ENCODE results near the gene RASGRF2. TPM values are rescaled to one million over a fixed set of nuclear protein-coding genes. Genes with fewer than 3 reads are reported as not detected.

RASGRF2 gene
- total and polyA plus RNA-seq, 7 experiments from 2014 or later, result 9.8 to 55.2 (median 30.9) TPM

DNA sequence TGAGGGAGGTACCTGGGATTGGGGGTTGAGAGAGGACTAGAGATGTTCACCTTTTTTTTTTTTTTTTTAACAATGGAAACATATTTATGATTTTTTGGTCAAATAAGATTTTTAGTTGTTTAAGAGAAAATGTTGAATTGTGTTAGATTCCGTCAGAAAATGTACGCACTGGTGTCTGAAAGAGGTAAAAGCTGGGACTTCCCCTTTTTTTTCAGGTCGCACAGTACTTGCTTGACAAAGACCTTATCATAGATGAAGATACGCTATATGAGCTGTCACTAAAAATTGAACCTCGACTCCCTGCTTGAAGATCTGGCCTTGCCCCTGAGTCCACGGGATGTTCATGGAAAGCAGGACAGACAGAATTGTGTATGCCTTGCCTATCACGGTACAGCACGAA lies 265.3 kb downstream of the RASGRF2 start:
- Mint-ChIP-seq H3K36me3 (peaks cover 0 to 34% (median 6%) of the 10 kb centered on the region in 5 donors), H3K27me3 (no peaks in the 10 kb centered on the region), H3K4me3 (no peak overlapping the region), H3K27ac (no peak overlapping the region), H3K9me3 (no peaks in the 10 kb centered on the region), H3K4me1 (peaks cover 0 to 3% (median 0%) of the 10 kb centered on the region in 7 donors)
- Histone ChIP-seq H3K4me3 (ENCODE audit: low read length) (no peak overlapping the region), H3K36me3 (ENCODE audit: control insufficient read depth in 2 of 3, insufficient read depth in 3 of 3, low read length in 3 of 3) (peaks cover 0 to 26% (median 0%) of the 10 kb centered on the region in 3 experiments), H3K9me3 (ENCODE audit: control insufficient read depth in 2 of 3, low read length in 3 of 3) (no peaks in the 10 kb centered on the region), H3K4me1 (ENCODE audit: control insufficient read depth in 2 of 2, insufficient read depth in 2 of 2, low read length in 2 of 2) (no peaks in the 10 kb centered on the region), H3K27me3 (ENCODE audit: control insufficient read depth in 2 of 2, insufficient read depth in 2 of 2, low read length in 2 of 2) (no peaks in the 10 kb centered on the region), H3K27ac (ENCODE audit: low read depth, low read length) (no peak overlapping the region)
- ATAC-seq (no peak), DNase-seq (no peak)
- intact Hi-C loops (cut with micrococcal nuclease), result no loop called here
- ChIA-PET POLR2A (interaction anchor here (1.1 kb wide), 1 partner anchor 13 kb away, joined by 3 read pairs; no protein-coding TSS in a partner anchor), CTCF (no interaction called here)

GRCh38 chr5:81226286-81226685 lies 266.1 kb downstream of the RASGRF2 start:
- Histone ChIP-seq H3K27me3 (ENCODE audit: control insufficient read depth in 2 of 2, insufficient read depth in 2 of 2, low read length in 2 of 2) (no peaks in the 10 kb centered on the region), H3K4me1 (ENCODE audit: control insufficient read depth in 2 of 2, insufficient read depth in 2 of 2, low read length in 2 of 2) (no peaks in the 10 kb centered on the region), H3K4me3 (ENCODE audit: low read length) (no peak overlapping the region), H3K9me3 (ENCODE audit: control insufficient read depth in 2 of 3, low read length in 3 of 3) (no peaks in the 10 kb centered on the region), H3K27ac (ENCODE audit: low read depth, low read length) (no peak overlapping the region), H3K36me3 (ENCODE audit: control insufficient read depth in 2 of 3, insufficient read depth in 3 of 3, low read length in 3 of 3) (peaks cover 0 to 26% (median 0%) of the 10 kb centered on the region in 3 experiments)
- no peaks in the 10 kb centered on the region for H3K9me3 Mint-ChIP-seq
- H3K4me1 Mint-ChIP-seq, result peaks cover 0 to 4% (median 0%) of the 10 kb centered on the region in 7 donors
- peak overlapping the region in 1 of 9 donors; percentile 21 for H3K27ac Mint-ChIP-seq
- no peaks in the 10 kb centered on the region for H3K27me3 Mint-ChIP-seq
- DNase-seq (no peak), ATAC-seq (no peak)
- peaks cover 0 to 29% (median 6%) of the 10 kb centered on the region in 5 donors for H3K36me3 Mint-ChIP-seq
- no peak overlapping the region for H3K4me3 Mint-ChIP-seq
- ChIA-PET CTCF (no interaction called here), POLR2A (interaction anchor here (1.1 kb wide), 1 partner anchor 13 kb away, joined by 3 read pairs; no protein-coding TSS in a partner anchor)
- intact Hi-C loops (cut with micrococcal nuclease), result no loop called here

DNA sequence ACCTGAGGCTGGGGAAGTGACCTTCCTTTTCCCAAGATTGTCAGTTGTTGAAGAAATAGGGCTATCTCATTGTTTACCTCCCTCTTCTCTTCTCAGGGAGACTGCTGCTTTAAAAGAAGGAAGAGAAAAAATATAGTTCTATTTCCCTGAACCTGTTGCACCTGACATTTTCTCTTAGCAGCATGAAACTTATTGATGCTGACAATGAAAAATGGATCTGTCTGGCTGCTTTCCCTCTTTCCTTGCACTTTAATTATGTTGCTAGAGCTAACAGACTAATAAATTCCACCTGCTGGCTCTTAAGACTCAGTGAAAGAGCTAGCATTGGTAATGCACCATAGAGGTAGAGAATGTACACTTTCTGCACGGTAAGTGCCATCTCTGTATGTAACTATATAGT lies 266.8 kb downstream of the RASGRF2 start:
- no peaks in the 10 kb centered on the region for H3K9me3 Mint-ChIP-seq
- ATAC-seq, result no peak
- H3K27ac Mint-ChIP-seq, result no peak overlapping the region
- H3K36me3 Mint-ChIP-seq, result peaks cover 0 to 29% (median 6%) of the 10 kb centered on the region in 5 donors
- H3K27me3 Mint-ChIP-seq, result no peaks in the 10 kb centered on the region
- intact Hi-C loops (cut with micrococcal nuclease), result no loop called here
- Histone ChIP-seq H3K9me3 (ENCODE audit: control insufficient read depth in 2 of 3, low read length in 3 of 3) (no peaks in the 10 kb centered on the region), H3K4me3 (ENCODE audit: low read length) (no peak overlapping the region), H3K36me3 (ENCODE audit: control insufficient read depth in 2 of 3, insufficient read depth in 3 of 3, low read length in 3 of 3) (peaks cover 0 to 26% (median 0%) of the 10 kb centered on the region in 3 experiments), H3K4me1 (ENCODE audit: control insufficient read depth in 2 of 2, insufficient read depth in 2 of 2, low read length in 2 of 2) (no peaks in the 10 kb centered on the region), H3K27me3 (ENCODE audit: control insufficient read depth in 2 of 2, insufficient read depth in 2 of 2, low read length in 2 of 2) (no peaks in the 10 kb centered on the region), H3K27ac (ENCODE audit: low read depth, low read length) (no peak overlapping the region)
- ChIA-PET POLR2A (no interaction called here), CTCF (no interaction called here)
- DNase-seq, result no peak
- H3K4me1 Mint-ChIP-seq, result peaks cover 0 to 4% (median 0%) of the 10 kb centered on the region in 7 donors
- H3K4me3 Mint-ChIP-seq, result no peak overlapping the region

DNA sequence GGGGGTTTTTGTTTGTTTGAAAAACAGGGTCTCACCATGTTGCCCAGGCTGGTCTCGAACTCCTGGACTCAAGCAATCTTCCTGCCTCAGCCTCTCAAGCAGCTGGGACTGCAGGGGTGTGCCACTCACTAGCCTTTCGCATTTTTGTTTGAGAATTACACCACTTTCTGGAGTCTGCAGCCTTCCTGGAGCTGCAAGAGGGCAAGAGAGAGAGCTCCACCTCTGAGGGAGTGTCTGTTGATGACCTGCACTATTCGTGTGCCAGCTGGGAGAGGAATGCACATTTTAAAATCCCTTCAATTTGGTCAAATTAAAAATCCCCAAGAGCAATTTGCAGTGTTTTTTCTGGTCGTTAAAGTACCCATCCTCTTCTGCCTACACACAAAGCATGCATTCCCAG lies 267.9 kb downstream of the RASGRF2 start:
- Histone ChIP-seq H3K27me3 (ENCODE audit: control insufficient read depth in 2 of 2, insufficient read depth in 2 of 2, low read length in 2 of 2) (no peaks in the 10 kb centered on the region), H3K27ac (ENCODE audit: low read depth, low read length) (no peak overlapping the region), H3K36me3 (ENCODE audit: control insufficient read depth in 2 of 3, insufficient read depth in 3 of 3, low read length in 3 of 3) (peaks cover 0 to 26% (median 0%) of the 10 kb centered on the region in 3 experiments), H3K9me3 (ENCODE audit: control insufficient read depth in 2 of 3, low read length in 3 of 3) (no peaks in the 10 kb centered on the region), H3K4me3 (ENCODE audit: low read length) (no peak overlapping the region), H3K4me1 (ENCODE audit: control insufficient read depth in 2 of 2, insufficient read depth in 2 of 2, low read length in 2 of 2) (no peaks in the 10 kb centered on the region)
- Mint-ChIP-seq H3K9me3 (no peaks in the 10 kb centered on the region), H3K36me3 (peaks cover 0 to 22% (median 2%) of the 10 kb centered on the region in 5 donors), H3K4me1 (peaks cover 0 to 6% (median 2%) of the 10 kb centered on the region in 7 donors), H3K27me3 (no peaks in the 10 kb centered on the region), H3K4me3 (no peak overlapping the region), H3K27ac (peak overlapping the region in 1 of 9 donors; percentile 41)
- intact Hi-C loops (cut with micrococcal nuclease), result no loop called here
- ATAC-seq, result no peak
- ChIA-PET CTCF (no interaction called here), POLR2A (interaction anchor here (0.7 kb wide), 1 partner anchor 71 kb away, joined by 3 read pairs; no protein-coding TSS in a partner anchor)
- no peak for DNase-seq

DNA sequence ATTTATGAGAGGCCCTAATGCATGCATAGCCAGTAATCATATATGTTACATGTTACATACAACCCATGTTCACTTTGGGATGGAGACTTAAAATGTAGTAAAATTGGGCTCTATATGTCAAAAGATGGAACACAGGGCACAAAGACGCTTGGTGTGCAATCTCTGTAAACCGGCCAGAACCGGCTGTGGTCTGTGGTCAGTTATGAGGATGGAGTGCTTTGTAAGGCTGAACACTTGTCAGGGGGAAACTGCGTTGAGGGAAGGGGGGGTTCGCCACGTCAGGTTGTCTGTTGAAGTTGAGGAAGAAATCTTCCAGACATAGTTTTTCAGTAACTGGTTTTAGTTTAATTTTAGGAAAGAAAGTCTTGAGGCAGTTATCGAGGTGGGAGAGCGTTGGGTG lies 270.3 kb downstream of the RASGRF2 start:
- no peak for DNase-seq
- peak overlapping the region in 2 of 9 donors; percentile 23 to 39 for H3K27ac Mint-ChIP-seq
- ChIA-PET POLR2A (no interaction called here), CTCF (no interaction called here)
- intact Hi-C loops (cut with micrococcal nuclease), result no loop called here
- Histone ChIP-seq H3K4me3 (ENCODE audit: low read length) (no peak overlapping the region), H3K27ac (ENCODE audit: low read depth, low read length) (no peak overlapping the region), H3K9me3 (ENCODE audit: control insufficient read depth in 2 of 3, low read length in 3 of 3) (no peaks in the 10 kb centered on the region), H3K4me1 (ENCODE audit: control insufficient read depth in 2 of 2, insufficient read depth in 2 of 2, low read length in 2 of 2) (peaks cover 7 to 10% of the 10 kb centered on the region in 2 donors), H3K27me3 (ENCODE audit: control insufficient read depth in 2 of 2, insufficient read depth in 2 of 2, low read length in 2 of 2) (no peaks in the 10 kb centered on the region), H3K36me3 (ENCODE audit: control insufficient read depth in 2 of 3, insufficient read depth in 3 of 3, low read length in 3 of 3) (peaks cover 0 to 22% (median 0%) of the 10 kb centered on the region in 3 experiments)
- H3K9me3 Mint-ChIP-seq, result no peaks in the 10 kb centered on the region
- H3K4me1 Mint-ChIP-seq, result peaks cover 6 to 27% (median 17%) of the 10 kb centered on the region in 7 donors
- peaks cover 0 to 18% (median 0%) of the 10 kb centered on the region in 5 donors for H3K36me3 Mint-ChIP-seq
- H3K4me3 Mint-ChIP-seq, result no peak overlapping the region
- no peaks in the 10 kb centered on the region for H3K27me3 Mint-ChIP-seq
- ATAC-seq, result no peak

- H3K9me3 ChIP-seq (ENCODE audit: control insufficient read depth in 2 of 3, low read length in 3 of 3), result no peaks in the 10 kb centered on the region
- peaks cover 0 to 3% (median 0%) of the 10 kb centered on the region in 11 donors for H3K9me3 Mint-ChIP-seq
- no peak overlapping the region for H3K4me3 ChIP-seq (ENCODE audit: low read length)
- H3K4me3 Mint-ChIP-seq, result peak overlapping the region in 3 of 10 donors; percentile 21 to 51 (median 51)
- H3K27ac Mint-ChIP-seq, result no peak overlapping the region
- no peaks in the 10 kb centered on the region for H3K27me3 ChIP-seq (ENCODE audit: control insufficient read depth in 2 of 2, insufficient read depth in 2 of 2, low read length in 2 of 2)
- H3K4me1 Mint-ChIP-seq, result peaks cover 6 to 32% (median 20%) of the 10 kb centered on the region in 7 donors
- intact Hi-C loops (cut with micrococcal nuclease), result no loop called here
- DNase-seq, result no peak
- no peak for ATAC-seq
- peaks cover 7 to 10% of the 10 kb centered on the region in 2 donors for H3K4me1 ChIP-seq (ENCODE audit: control insufficient read depth in 2 of 2, insufficient read depth in 2 of 2, low read length in 2 of 2)
- POLR2A ChIA-PET, result no interaction called here
- H3K36me3 Mint-ChIP-seq, result peaks cover 0 to 5% (median 4%) of the 10 kb centered on the region in 5 donors
- H3K36me3 ChIP-seq (ENCODE audit: control insufficient read depth in 2 of 3, insufficient read depth in 3 of 3, low read length in 3 of 3), result peaks cover 0 to 2% (median 0%) of the 10 kb centered on the region in 3 experiments
- no peaks in the 10 kb centered on the region for H3K27me3 Mint-ChIP-seq
- CTCF ChIA-PET, result no interaction called here
- no peak overlapping the region for H3K27ac ChIP-seq (ENCODE audit: low read depth, low read length)
Measured at GRCh38 chr5:81232464-81233079, 272.4 kb downstream of the RASGRF2 start.

All from naive thymus-derived CD4-positive, alpha-beta T cell (primary cell).